Coronary artery (tissue), 2 donors: ENCODE data around the gene CRIP1.

Experiments used
- DNase-seq: peaks from one replicate; pipeline ENCODE4 v3.0.0-alpha.2; 2017; ENCODE audit warnings: low spot score
- H3K27ac ChIP-seq, 2 donors: fragments of 200-600 bp; sonication (generic); one replicate each; pipeline ENCODE4 v1.5.1; 2016 to 2019
- H3K4me3 ChIP-seq: fragments of 200-600 bp; sonication (generic); 2 replicates; pipeline ENCODE4 v1.5.1; 2016; ENCODE audit warnings: mild to moderate bottlenecking, moderate library complexity
- TF ChIP-seq, protein P1 (sequence below): fragments of 200-600 bp; sonication (generic); IDR thresholded peaks from one replicate; pipeline ENCODE4 v1.5.1; 2019; ENCODE audit warnings: antibody characterized with exemption

Gene CRIP1

DNA sequence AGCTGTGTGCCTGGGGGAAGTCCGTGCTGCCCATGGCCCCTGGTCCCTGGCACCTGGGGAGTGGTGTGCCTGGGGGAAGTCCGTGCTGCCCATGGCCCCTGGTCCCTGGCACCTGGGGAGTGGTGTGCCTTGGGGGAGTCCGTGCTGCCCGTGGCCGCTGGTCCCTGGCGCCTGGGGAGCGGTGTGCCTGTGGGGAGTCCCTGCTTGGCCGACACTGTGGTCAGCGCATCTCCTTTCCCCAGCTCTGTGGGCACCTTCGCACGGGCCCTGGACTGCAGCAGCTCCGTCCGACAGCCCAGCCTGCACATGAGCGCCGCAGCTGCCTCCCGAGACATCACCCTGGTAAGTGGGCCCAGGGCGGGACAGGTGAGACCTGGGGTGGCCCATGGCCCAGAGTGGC is 26.6 kb upstream of the CRIP1 start:
- TF ChIP-seq, protein P1, sequence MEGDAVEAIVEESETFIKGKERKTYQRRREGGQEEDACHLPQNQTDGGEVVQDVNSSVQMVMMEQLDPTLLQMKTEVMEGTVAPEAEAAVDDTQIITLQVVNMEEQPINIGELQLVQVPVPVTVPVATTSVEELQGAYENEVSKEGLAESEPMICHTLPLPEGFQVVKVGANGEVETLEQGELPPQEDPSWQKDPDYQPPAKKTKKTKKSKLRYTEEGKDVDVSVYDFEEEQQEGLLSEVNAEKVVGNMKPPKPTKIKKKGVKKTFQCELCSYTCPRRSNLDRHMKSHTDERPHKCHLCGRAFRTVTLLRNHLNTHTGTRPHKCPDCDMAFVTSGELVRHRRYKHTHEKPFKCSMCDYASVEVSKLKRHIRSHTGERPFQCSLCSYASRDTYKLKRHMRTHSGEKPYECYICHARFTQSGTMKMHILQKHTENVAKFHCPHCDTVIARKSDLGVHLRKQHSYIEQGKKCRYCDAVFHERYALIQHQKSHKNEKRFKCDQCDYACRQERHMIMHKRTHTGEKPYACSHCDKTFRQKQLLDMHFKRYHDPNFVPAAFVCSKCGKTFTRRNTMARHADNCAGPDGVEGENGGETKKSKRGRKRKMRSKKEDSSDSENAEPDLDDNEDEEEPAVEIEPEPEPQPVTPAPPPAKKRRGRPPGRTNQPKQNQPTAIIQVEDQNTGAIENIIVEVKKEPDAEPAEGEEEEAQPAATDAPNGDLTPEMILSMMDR: no peak
- H3K4me3 ChIP-seq: no peak overlapping the region
- DNase-seq: no peak
- no peak overlapping the region for H3K27ac ChIP-seq

DNA sequence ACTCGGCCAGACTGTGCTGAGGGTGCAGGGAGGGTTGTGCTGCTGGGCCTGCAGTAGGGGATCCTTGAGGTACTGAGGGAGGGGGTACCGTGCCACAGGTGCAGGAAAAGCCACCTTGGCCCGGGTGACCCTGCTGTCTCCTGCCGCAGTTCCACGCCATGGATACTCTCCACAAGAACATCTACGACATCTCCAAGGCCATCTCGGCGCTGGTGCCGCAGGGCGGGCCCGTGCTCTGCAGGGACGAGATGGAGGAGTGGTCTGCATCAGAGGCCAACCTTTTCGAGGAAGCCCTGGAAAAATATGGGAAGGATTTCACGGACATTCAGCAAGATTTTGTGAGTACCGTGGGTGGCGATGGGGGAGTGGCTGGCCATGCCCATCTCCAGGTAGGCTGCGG is 26.1 kb upstream of the CRIP1 start:
- DNase-seq: no peak

DNA sequence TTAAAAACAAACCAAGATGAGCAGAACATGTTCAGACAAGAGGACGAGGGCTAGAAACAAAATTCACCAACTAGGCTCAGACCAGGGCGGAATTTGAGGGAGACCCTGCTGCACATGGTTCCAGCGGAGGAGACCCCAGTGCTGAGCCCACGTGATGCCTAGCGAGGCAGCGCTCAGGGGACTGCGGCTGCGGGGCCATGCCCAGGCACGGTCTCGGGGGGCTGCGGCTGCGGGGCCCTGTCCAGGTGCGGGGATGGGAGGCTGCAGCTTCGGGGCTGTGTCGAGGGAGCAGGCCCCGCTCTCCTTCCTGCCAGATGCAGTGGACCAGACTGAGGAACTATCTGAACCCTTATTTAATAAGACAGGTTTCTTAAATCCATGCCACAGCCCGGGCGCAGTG is 24.8 kb upstream of the CRIP1 start:
- TF ChIP-seq, protein P1: no peak
- H3K27ac ChIP-seq: no peak overlapping the region
- no peak overlapping the region for H3K4me3 ChIP-seq
- no peak for DNase-seq

More for the DNA sequence above, 26.1 kb upstream of the CRIP1 start:
- TF ChIP-seq, protein P1: no peak
- no peak overlapping the region for H3K27ac ChIP-seq
- H3K4me3 ChIP-seq: no peak overlapping the region

DNA sequence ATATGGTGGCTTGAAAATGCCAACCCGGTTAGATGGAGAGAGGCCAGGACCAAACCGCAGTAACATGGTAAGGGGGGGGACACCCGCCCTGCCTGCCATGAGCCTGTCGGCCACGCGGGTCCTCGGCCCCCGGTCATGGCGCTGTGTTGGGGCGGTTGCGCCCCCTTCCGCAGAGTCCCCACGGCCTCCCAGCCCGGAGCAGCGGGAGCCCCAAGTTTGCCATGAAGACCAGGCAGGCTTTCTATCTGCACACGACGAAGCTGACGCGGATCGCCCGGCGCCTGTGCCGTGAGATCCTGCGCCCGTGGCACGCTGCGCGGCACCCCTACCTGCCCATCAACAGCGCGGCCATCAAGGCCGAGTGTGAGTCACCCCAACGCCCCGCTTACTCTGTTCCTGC is 22.2 kb upstream of the CRIP1 start:
- Histone ChIP-seq H3K27ac (no peak overlapping the region), H3K4me3 (no peak overlapping the region)
- TF ChIP-seq, protein P1: no peak
- no peak for DNase-seq

DNA sequence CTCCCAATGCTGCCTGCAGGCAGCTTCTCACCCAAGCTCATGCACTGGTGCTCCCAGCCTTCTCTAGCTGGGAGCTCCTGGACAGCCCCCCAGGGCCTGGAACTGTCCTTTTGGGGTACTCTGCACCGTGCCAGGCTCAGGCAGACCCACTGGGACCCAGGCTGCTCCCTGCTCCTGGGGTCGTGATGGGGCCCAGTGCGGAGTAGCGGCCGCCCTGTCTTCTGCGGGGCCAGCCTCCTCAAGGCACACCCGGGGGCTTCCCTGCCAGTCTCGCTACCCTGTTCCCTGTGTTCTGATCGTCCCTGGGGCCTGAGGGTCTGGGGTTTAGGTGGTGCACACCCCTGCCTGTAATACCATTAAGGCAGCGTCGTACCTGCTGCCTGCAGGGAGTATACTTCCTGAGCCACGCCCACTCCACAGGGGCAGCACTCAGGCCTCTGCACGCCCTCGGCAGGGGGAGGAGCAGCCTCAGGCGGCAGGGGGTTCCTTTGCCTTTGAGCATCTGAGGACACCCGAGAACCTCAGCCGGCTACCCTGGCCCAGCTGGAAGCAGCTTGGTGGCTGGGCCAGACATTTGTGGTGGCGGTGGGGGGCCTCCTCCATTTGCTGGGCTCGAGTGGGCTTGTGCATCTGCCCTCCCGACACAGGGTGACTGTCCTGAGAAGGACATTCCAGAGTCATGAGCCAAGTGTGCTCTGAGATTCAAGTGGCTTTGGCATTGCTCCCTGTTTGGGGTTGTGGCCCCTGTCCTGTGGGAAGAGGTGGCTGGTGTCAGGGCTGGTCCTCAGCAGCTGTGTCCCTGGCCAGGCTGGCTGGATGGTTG is 21.3 kb upstream of the CRIP1 start:
- TF ChIP-seq, protein P1: no peak
- no peak for DNase-seq
- Histone ChIP-seq H3K27ac (peak overlapping the region; percentile 42 to 69), H3K4me3 (no peak overlapping the region)

DNA sequence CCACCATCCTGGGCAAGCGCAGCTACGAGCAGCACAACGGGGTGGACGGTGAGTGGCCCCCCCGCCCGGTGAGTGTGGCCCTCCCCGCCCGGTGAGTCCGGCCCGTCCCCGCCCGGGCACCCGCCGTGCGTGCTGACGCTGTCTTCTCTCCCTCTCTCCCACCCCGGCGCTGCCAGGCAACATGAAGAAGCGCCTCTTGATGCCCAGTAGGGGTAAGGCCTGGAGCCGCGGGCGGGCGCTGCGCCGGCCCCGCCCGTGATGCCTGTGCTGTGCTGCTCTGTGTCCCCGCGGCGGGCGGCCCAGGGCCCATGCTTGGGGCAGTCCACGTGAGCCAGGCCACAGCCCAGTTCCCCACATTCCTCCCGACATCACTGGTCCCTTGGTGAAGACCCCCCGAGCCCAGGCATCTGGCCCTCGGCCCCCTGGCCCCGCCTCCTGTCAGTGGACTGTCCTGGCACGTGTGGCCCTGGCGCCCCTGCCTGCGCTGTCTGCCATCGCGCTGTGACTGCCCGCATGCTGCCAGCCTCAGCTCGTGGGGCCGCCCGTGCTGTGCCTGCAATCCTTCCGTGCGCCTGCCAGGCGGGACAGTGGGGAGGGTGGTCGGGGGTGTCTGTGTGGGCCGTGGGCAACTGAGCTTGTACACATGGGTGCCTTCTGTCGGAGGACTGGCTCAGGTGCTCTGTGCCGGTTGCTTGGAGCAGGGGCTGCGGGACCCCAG is 20.0 kb upstream of the CRIP1 start:
- peak overlapping the region; percentile 42 to 79 for H3K27ac ChIP-seq
- TF ChIP-seq, protein P1: no peak
- H3K4me3 ChIP-seq: no peak overlapping the region
- no peak for DNase-seq
